NCI-H345 treated with DMSO at 0.1 percent for 48 hours (cell line): ENCODE results near the gene TMEM30B.
"Not testable (repeated sequence)": the region's sequence is repeated elsewhere in the genome, so short reads cannot be mapped to it uniquely, and the experiment has no call there.

Experiments
- DNase-seq: peaks from one replicate; lab custom pipeline; 2025; ENCODE audit not compliant: unreplicated experiment; lab: John Stamatoyannopoulos, UW

TMEM30B gene

GRCh38 chr14:61281186-61281947 lies at the start of gene TMEM30B:
TMEM30B (minus strand) TSS chr14:61281338; CDS start chr14:61281147, 191 bp downstream.
- DNase-seq = peak; percentile 45

GRCh38 chr14:61330511-61330910 lies 49.4 kb upstream of the TMEM30B start:
- DNase-seq = no peak

DNA sequence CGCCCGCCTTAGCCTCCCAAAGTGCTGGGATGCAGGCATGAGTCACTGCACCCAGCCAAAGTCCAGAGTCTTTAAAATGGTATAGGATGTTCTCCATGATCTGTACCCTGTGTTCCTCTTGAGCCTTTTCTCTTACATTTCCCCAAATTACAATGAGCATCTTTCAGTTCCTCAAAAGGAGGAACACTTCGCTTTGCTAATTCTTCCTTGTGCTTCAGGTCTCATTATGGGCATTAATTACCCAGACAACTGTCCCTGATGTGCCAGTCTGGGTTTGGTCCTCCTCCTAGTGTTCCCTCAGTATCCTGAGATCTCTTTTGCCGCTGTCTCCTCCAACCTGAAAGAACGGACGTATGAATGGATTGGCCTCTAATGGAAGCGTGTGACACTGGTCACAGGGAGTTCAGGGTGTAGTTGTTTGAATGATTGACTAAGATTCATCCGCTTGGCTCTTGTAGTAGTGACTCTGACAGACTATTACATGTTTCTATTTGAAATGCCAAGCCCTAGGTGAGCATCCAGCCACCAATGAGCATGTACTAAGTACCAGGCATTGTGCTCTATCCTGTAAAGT lies 48.4 kb upstream of the TMEM30B start:
- DNase-seq = no peak

DNA sequence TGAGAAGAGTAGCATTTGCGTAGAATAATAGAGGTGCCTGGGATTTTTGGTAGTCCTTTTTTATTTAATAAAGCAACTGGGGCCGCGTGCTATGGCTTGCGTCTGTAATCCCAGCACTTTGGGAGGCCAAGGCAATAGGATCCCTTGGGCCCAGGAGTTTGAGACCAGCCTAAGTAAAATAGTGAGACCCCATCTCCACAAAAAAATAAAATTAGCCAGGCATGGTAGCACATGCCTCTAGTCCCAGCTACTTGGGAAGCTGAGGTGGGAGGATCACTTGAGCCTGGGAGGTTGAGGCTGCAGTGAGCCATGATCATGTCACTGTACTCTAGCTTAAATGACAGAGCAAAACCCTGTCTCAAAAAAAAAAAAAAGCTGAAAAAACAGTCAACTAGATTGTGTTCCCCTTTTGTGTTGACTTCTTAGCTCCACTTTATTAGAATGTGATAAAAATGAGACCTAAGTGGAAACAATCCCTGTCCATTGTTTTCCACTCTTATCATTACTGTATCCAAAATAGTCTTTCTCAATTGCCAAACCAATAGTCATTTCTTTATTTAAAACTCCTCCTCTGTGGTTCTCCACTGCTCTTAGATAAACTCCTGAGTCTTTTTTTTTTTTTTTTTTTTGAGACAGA lies 47.6 kb upstream of the TMEM30B start:
- DNase-seq = no peak

DNA sequence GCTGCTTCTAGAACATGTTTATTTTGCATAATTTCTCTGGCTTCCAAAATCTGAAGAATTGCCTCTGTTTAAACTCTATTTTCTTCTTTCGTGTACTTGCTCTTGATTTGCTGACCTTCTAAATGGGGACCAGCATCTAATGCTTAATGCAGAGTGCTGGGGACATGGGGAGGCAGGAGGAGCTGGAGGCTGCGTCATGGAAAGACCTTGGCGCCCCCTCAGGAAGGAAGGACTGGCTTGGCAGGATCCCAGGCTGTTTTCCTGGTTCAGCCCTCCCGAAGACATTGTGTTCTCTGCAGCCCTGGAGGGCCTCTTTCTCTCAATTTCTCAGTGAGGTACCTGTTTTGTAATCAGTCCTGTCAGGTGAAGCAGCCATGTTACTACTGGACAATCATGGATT lies 45.7 kb upstream of the TMEM30B start:
- no peak for DNase-seq

DNA sequence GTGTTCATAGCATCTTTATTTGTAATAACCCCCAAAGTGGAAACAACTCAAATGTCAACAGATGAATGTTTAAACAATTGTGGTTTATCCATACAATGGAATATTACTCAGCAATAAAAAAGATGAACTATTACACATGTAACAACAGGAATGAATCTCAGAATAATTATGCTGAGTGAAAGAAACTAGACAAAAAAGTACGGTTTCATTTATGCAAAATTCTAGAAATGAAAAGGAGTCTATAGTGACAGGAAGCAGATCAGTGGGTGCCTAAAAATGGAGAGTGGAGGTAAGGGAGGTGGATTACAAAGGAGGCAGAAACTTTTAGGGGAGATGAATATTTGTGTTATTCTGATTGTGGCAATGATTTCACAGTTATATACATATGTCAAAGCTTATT lies 45.0 kb upstream of the TMEM30B start:
- no peak for DNase-seq

- no peak for DNase-seq
Observed at GRCh38 chr14:61325166-61325565, 44.0 kb upstream of the TMEM30B start.

DNA sequence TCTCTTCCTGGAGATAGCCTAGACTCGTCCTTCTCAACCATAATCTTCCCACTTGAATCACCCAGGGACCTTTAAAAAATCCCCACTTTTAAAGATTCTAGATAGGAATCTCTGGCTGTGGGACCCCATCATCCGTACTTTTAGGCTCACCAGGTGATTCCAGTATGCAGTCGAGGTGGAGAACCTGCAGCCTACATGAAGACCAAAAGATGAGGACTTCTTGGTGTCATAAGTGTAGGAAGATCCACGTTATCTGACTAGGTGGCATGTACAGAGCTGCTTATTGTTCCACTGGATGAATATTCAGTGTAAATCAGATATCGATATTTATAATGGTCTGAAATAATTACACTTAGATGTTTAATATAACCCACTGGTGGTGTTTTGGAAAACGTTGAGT lies 42.8 kb upstream of the TMEM30B start:
- no peak for DNase-seq

DNA sequence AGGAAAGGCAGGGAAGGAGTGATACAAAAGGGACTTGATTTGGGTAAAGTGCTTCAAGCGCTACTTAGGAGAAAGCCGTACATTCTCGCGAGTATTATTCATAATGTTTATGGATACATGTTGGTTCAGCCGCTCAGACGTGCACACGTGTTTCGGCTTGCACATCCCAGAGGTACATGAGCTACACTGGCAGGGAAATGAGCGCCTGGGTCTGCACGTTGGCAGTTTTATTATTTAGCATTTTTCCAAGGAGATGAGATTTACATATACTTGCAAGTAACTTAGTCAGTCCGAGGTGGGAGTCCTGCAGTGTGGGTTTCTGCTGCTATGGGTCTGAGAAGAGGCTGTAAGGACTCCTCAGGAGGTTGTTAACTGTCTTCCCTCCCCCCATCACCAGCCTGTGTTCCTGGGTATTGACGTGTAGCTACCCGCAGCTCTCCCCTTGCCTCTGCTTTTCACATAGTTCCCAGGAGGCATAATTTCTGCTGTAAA lies 41.7 kb upstream of the TMEM30B start:
- DNase-seq = no peak

- DNase-seq = no peak
Observed at GRCh38 chr14:61322011-61322798, 41.1 kb upstream of the TMEM30B start.

DNA sequence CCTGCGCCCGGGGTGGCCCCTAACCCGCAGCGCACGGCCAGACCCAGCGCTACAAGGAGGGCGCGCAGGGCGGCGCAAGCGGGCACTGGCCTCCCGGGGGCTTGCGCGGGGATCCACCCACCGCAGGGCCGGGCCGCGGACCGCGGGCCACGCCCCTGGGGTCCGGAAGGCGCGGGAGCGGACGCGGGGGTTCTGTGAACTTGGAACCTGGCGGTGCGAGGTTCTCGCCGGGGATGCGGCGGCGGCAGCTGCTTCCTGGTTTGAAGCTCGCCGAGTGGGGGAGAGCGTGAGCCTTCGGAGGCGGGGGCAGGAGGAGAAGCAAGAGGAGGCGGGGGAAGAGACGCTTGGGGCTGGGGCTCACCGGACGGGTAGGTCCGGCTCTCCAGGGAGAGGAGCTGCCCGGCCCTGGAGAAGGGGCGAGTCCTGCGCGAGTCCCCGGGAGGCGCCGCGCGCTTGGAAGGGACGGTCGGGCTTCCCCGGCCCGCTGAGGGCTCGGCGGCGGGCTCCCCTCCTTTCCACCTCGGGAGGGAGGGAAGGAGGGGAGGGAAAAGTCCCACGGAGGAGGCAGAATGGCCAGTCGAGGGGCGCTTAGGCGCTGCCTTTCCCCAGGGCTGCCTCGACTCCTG lies 40.4 kb upstream of the TMEM30B start, which contains the start of gene PRKCH:
TSS of gene PRKCH (plus strand) at position 195 of the 626 bp plus-strand sequence. CDS start 523 bp downstream, outside the sequence.
- peak; percentile 26 for DNase-seq

GRCh38 chr14:61320806-61321384 lies 39.8 kb upstream of the TMEM30B start:
- no peak for DNase-seq

DNA sequence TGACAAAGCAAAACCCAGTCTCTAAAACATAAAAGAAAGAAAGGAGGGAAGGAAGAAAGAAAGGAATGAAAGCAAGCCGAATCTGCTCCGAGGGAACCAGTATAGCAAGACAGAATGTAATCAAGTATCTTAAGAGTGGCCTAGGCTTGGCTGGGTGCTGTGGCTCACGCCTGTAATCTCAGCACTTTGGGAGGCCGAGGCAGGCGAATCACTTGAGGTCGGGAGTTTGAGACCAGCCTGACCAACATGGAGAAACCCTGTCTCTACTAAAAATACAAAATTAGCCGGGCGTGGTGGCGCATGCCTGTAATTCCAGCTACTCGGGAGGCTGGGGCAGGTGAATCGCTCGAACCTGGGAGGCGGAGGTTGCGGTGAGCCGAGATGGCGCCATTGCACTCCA lies 39.0 kb upstream of the TMEM30B start:
- not testable (repeated sequence) for DNase-seq

DNA sequence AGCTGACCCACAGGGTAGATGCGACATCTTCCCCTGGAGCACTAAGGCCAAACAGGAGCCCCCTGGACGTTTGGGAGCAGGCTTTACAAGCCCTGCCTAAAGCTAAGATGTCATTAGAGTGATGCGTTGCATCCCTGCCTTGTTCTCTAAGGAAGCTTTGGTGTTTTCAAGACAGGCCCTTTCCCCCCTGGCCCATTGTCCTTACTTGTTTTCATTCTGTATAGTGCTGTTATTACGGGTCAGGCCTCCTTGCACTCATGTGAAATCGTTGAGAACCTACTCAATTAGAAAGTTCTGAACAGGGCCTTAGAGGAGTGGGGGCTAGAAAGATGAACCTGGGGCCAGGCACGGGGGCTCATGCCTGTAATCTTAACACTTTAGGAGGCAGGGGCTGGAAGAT lies 38.6 kb upstream of the TMEM30B start:
- no peak for DNase-seq

- DNase-seq = no peak
Observed at GRCh38 chr14:61319086-61319485, 37.9 kb upstream of the TMEM30B start.

DNA sequence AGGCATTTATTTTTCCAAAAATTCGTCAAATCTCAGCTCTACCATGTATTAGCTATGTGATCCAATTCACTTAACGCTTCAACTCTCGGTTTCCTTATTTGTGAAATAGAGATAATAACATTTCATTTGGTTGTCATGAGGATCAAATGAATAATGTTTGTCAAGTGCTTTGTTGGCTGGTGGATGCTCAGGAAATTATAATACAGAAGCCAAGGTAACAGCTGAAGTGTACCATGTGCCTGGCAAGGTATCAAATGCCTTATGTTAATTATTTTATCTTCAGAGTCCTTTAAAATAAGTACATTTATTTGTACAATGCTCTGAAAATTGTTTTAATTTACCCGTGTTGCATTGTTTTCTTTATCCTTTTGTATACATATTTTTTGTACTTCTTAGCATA lies 34.2 kb upstream of the TMEM30B start:
- DNase-seq = no peak

DNA sequence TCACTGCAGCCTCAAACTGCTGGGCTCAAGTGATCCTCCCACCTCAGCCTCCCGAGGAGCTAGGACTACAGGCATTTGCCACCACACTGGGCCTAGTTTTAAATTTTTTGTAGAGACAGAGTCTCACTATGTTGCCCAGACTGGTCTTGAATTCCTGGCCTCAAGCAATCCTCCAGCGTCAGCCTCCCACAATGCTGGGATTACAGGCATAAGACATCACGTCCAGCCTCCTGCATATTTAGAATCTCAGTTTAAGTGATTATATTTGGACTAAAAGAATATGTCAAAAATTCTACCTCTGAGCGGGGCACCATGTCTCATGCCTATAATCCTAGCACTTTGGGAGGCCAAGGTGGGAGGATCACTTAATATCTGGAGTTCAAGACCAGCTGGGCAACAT lies 27.6 kb upstream of the TMEM30B start:
- not testable (repeated sequence) for DNase-seq

- no peak for DNase-seq
Observed at GRCh38 chr14:61308198-61308597, 27.1 kb upstream of the TMEM30B start.

- DNase-seq = no peak
Observed at GRCh38 chr14:61304688-61305087, 23.6 kb upstream of the TMEM30B start.

GRCh38 chr14:61300754-61301153 lies 19.6 kb upstream of the TMEM30B start:
- no peak for DNase-seq
